Stimulated activated CD4-positive, alpha-beta T cell treated with anti-CD3 and anti-CD28 coated beads, Interleukin-4, amount 100 ng/mL, for 1 hour (primary cell): ENCODE results near the gene POLR1E.
A peak's percentile ranks its signal among the peaks of the same experiment; 100 is the strongest.
"Not testable (repeated sequence)": the region's sequence is repeated elsewhere in the genome, so short reads cannot be mapped to it uniquely, and the experiment has no call there.

Experiments
- DNase-seq: peaks from one replicate; pipeline ENCODE4 v3.0.0-alpha.2; 2020

Gene POLR1E

GRCh38 chr9:37507566-37508134 is 21.9 kb downstream of the POLR1E start:
- DNase-seq, result no peak

- no peak for DNase-seq
These were observed 22.5 kb downstream of the POLR1E start for GRCh38 chr9:37508135-37508833.

- DNase-seq, result no peak
These were observed 23.1 kb downstream of the POLR1E start for GRCh38 chr9:37508834-37509206.

GRCh38 chr9:37509536-37509935 is 23.8 kb downstream of the POLR1E start:
- no peak for DNase-seq

GRCh38 chr9:37510053-37510452 is 24.3 kb downstream of the POLR1E start:
- DNase-seq, result not testable (repeated sequence)

DNA sequence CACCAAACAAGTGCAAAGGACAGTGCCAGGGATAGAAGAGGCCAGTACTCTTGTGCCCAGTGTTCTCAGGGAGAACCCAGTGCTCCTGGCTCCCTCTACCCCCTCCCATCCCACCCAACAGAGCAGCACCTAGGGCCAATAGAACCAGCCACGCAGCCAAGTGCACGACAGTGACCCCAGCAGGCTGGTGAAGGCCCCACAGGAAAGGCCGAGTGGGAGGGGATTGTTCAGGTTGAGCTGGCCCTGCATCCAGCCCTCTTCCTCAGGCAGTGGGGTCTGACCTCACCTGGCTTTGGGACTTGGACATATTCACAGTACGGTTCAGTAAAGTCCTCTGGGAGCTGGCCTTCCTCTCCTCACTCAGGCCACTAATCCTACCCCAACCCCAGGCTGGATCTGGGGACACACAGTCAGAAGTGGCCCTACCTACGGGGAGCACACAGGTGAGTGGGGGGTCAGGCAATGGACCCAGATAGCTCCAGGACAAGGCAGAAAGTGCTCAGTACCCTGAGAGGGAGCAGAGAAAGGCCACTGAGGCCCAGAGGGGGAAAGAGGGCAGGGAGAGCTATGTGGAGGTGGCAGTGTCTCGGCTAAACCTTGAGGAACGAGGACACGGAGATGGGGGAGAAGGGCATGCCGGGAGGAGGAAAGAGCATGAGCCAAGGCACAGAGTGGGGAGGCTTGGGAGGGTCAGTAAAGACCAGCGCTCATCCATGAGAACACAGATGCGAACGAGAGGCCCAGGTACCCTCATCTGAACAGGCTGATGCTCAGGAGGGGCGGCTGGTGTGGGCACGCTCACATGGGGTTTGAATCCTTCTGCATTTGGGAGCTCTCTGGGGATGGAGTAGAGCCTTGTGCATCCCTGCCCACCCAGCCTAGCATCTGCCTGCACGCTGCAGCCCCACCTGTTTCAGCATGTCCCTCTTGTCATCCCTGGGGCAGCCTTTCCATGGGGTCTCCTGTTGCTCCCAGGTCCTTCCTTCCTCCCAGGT is 25.6 kb downstream of the POLR1E start:
- DNase-seq, result no peak

- no peak for DNase-seq
These were observed 26.7 kb downstream of the POLR1E start for GRCh38 chr9:37512437-37512836.

DNA sequence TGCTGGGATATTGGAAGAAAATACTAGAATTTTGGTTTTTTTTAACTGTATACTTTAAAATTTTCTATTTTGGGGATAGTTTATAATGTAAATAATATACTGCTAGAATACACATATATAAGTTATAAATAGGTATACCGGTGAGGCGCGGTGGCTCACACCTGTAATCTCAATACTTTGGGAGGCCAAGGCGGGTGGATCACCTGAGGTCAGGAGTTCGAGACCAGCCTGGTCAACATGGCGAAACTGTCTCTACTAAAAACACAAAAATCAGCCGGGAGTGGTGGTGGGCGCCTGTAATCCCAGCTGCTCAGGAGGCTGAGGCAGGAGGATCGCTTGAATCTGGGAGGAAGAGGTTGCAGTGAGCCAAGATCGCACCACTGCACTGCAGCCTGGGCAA is 28.7 kb downstream of the POLR1E start:
- DNase-seq, result not testable (repeated sequence)

- DNase-seq, result no peak
These were observed 29.3 kb downstream of the POLR1E start for GRCh38 chr9:37514999-37515398.

DNA sequence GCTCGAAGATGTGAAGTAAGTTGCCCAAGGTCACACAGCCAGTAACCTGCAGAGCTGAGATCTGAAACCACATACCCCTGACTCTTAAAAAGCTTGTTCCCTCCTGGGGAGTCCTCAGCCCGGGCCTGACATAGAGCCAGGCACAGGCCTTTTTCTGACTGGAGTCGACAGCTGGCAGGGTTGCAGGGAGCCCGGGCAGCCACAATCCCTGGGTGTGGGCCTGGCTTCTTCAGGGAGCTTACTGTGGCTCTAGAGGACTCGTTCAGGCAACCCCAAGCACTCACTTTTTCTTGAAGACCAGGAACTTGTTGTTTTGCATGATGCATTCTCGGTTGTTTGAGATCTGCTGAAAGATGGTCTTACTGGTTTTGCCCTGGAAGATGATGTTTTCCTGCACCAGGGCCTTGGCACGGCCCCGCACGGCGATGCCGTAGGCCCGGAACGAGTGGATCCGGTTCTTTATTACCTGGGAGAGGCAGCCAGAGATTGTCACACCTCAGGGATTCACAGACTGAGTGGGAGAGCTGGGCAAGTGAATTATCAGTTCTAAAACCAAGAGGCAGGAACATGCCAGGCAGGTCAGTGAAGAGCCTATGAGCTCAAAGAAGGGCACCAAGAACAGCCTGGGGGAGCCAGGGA is 30.0 kb downstream of the POLR1E start:
- DNase-seq, result no peak

GRCh38 chr9:37517923-37518322 is 32.2 kb downstream of the POLR1E start:
- DNase-seq, result no peak

DNA sequence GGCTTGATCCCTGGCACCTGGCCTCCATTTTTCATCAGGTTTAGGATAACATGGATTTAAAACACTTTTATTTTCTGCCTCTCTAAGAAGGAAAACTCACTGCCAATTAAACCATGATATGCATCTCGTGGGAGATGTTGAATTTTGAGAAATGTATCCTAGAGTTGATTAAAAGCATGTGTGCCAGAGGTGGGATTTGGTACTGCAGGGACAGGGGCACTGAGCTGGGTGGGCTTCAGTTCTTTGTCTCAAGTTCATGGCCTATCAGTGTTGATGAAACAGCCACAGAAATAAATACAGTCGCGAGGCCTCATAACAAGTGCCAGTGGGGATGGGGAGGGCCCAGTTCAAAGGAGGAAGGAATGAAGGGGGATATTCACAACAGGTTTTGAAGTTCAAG is 34.9 kb downstream of the POLR1E start:
- no peak for DNase-seq

- no peak for DNase-seq
These were observed 35.4 kb downstream of the POLR1E start for GRCh38 chr9:37521111-37521510.

- no peak for DNase-seq
These were observed 37.2 kb downstream of the POLR1E start for GRCh38 chr9:37522971-37523370.

- DNase-seq, result no peak
These were observed 38.2 kb downstream of the POLR1E start for GRCh38 chr9:37523916-37524315.

- DNase-seq, result peak; percentile 67
These were observed 43.1 kb downstream of the POLR1E start for GRCh38 chr9:37528652-37529471.

DNA sequence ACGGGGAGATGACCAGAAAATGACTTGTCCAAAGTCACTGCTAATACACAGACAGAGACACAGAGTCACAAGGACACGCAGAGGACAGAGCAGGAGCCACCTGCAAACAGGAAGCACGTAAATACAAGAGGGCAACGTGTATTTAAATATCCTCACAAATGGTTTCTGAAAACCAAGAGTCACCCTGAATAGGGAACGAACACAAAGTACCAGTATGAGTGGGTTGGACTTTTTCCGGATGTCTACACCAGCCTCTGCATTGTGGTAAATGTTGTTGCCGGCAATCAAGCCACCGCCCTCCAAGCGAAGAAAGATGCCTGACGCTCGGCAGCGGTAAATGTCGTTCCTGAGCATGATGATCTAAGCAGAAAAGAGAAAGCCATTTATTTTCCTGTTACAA is 46.0 kb downstream of the POLR1E start:
- no peak for DNase-seq

DNA sequence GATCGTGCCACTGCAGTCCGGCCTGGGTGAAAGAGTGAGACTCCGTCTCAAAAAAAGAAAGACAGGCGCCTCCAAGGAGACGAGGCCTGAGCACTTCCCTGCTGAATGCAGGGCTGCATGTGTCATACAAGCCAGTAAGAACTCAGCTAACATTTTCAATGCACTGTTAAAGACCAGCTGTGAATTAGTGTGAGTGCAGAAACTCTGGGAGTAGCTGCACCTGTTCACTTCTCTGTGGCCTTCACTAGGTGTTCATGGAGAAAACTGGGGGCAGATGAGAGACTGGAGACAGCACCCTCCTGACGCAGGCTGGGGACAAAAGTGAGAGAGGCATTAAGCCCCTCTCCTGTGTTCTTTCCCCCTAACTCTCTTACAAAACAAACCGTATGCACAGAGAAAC is 48.7 kb downstream of the POLR1E start:
- DNase-seq, result no peak

- DNase-seq, result no peak
These were observed 49.2 kb downstream of the POLR1E start for GRCh38 chr9:37534901-37535300.

DNA sequence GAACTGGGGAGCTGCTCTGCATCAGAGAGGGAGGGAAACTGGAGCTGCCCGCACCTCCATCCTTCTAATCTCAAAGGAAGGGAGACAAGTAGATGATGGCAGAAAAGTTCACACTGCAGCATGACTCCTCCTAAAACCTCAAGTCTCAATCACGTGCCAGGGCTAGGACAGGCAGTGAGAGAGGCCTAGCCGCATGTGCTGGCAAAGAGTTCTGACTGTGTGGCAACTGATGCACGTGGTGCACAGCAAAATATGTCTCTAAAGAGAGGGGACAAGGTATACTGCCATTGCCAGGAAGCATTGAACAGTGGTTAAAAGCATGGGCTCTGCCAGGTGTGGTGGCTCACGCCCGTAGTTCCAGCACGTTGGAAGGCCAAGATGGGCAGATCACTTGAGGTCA is 52.4 kb downstream of the POLR1E start:
- no peak for DNase-seq

DNA sequence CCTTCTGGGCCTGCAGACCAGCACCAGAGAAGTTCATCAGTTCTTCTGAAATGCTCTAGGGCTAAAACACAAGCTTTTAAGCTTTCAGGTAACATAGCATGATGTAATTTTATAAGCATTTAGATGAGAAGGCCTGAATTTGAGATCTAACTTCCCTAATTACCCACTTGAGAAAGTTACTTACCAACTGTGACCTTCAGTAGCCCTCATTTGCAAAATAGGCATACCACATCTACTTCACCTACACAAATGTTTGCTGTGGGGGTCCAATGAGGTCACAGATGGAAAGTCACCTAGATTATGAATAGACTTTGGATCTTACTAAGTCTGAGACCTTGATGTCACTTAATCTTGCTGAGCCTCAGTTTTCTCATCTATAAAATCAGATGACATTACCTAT is 53.9 kb downstream of the POLR1E start:
- no peak for DNase-seq

DNA sequence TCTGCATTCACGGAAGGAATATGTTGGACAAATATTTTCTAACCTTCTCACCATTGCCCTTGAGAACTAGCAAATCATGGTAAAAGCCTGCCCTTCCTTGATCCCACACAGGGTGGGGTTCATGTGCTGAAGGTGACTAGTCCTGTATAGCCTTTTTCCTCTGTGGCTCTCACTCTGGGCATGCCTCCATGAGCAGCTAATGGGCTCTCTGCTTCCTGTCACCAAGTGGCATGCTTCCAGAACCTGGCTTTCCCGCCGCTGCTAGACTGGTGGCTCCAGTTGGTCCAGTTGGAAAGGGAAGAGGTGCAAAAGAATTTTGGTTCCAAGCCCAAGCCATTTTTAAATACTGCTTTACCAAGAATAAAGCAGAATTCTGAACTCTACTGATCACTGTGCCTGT is 54.9 kb downstream of the POLR1E start:
- DNase-seq, result no peak
